Ovary (tissue), 3 donors: ENCODE data around the gene RNU4-1.

Experiments
- POLR2A ChIP-seq: fragments of 450-650 bp; IDR thresholded peaks from one replicate; pipeline ENCODE4 v1.6.1; 2017; ENCODE audit warnings: antibody characterized with exemption, mild to moderate bottlenecking, moderate library complexity
- TF ChIP-seq, protein P1 (sequence below), 3 donors: fragments of 450-650 bp in 2 of 3; fragments of 200-600 bp in 1 of 3; IDR thresholded peaks; one replicate each; pipeline versions ENCODE4 v1.5.1 to v1.8.0; 2016 to 2022; ENCODE audit warnings: antibody characterized with exemption in 3 of 3, mild to moderate bottlenecking in 1 of 3
- donor health status: DM: no; HTN: no; CAD: no.

GRCh38 chr12:120267736-120268135 lies 25.3 kb downstream of the RNU4-1 start:
- TF ChIP-seq, protein P1, sequence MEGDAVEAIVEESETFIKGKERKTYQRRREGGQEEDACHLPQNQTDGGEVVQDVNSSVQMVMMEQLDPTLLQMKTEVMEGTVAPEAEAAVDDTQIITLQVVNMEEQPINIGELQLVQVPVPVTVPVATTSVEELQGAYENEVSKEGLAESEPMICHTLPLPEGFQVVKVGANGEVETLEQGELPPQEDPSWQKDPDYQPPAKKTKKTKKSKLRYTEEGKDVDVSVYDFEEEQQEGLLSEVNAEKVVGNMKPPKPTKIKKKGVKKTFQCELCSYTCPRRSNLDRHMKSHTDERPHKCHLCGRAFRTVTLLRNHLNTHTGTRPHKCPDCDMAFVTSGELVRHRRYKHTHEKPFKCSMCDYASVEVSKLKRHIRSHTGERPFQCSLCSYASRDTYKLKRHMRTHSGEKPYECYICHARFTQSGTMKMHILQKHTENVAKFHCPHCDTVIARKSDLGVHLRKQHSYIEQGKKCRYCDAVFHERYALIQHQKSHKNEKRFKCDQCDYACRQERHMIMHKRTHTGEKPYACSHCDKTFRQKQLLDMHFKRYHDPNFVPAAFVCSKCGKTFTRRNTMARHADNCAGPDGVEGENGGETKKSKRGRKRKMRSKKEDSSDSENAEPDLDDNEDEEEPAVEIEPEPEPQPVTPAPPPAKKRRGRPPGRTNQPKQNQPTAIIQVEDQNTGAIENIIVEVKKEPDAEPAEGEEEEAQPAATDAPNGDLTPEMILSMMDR (IDR thresholded peaks at IDR 0.05): no peak
- TF ChIP-seq POLR2A: no peak
